A172 (cell line): ENCODE results near the gene ACTRT1. TPM values are rescaled to one million over a fixed set of nuclear protein-coding genes. Genes with fewer than 3 reads are reported as not detected.

Source experiments
- DNase-seq: peaks from one replicate; pipeline ENCODE4 v3.0.0-alpha.2; 2015; ENCODE audit warnings: low spot score
- total RNA-seq: library from RNA; depleted of rRNA; stranded (reverse); fragments of >200 nt; shearing (Covaris generic); gene quantifications from 2 replicates; pipeline ENCODE4 v1.2.3, GENCODE V29; 2014; rRNA removed

ACTRT1 gene
- not detected in 2 replicates for total RNA-seq

GRCh38 chrX:128052303-128052702 is at the start of gene ACTRT1:
Gene ACTRT1, minus strand, starts transcription at chrX:128052403. Its CDS starts 197 bp downstream, at chrX:128052206.
- no peak for DNase-seq

- no peak for DNase-seq
Measured at GRCh38 chrX:128078545-128078944, 26.3 kb upstream of the ACTRT1 start.

- DNase-seq = no peak
Measured at GRCh38 chrX:128057421-128057820, 5.2 kb upstream of the ACTRT1 start.

- no peak for DNase-seq
Measured at GRCh38 chrX:128051526-128051925, 677 bp downstream of the ACTRT1 start.

GRCh38 chrX:128035318-128035717 is 16.9 kb downstream of the ACTRT1 start:
- DNase-seq = no peak

GRCh38 chrX:128021566-128021965 is 30.6 kb downstream of the ACTRT1 start:
- no peak for DNase-seq

GRCh38 chrX:128020701-128021100 is 31.5 kb downstream of the ACTRT1 start:
- DNase-seq = no peak

GRCh38 chrX:128019218-128019617 is 33.0 kb downstream of the ACTRT1 start:
- no peak for DNase-seq

GRCh38 chrX:128012015-128012414 is 40.2 kb downstream of the ACTRT1 start:
- DNase-seq = no peak

GRCh38 chrX:128007882-128008281 is 44.3 kb downstream of the ACTRT1 start:
- DNase-seq = no peak
